Tibial artery (tissue), 4 donors: Measurements from ENCODE around the gene ELAVL2.

Experiments used
- DNase-seq, 2 donors: peaks; one replicate each; pipeline ENCODE4 v3.0.0-alpha.2; 2019
- H3K27ac ChIP-seq, 2 donors: fragments of 200-600 bp; sonication (generic) in 1 of 2; 1 replicate in 1 of 2; 2 replicates in 1 of 2; pipeline ENCODE4 v1.5.1; 2018 to 2019; ENCODE audit warnings: mild to moderate bottlenecking in 1 of 2
- H3K27me3 ChIP-seq, 2 donors: fragments of 200-600 bp; sonication (generic) in 1 of 2; one replicate each; pipeline versions ENCODE4 v1.5.1 to v1.6.0; 2016 to 2019
- H3K36me3 ChIP-seq, 3 donors: fragments of 200-600 bp; sonication (generic) in 2 of 3; one replicate each; pipeline ENCODE4 v1.5.1; 2016 to 2019; ENCODE audit warnings: mild to moderate bottlenecking in 2 of 3
- H3K4me1 ChIP-seq, 4 donors: fragments of 200-600 bp; sonication (generic) in 2 of 4; 1 replicate in 3 of 4; 2 replicates in 1 of 4; pipeline ENCODE4 v1.5.1; 2016 to 2019
- H3K4me3 ChIP-seq, 2 donors: fragments of 200-600 bp; sonication (generic) in 1 of 2; 1 replicate in 1 of 2; 2 replicates in 1 of 2; pipeline ENCODE4 v1.5.1; 2018 to 2019; ENCODE audit warnings: mild to moderate bottlenecking in 2 of 2
- H3K9me3 ChIP-seq, 3 donors: fragments of 200-600 bp; sonication (generic) in 1 of 3; one replicate each; pipeline ENCODE4 v1.5.1; 2016 to 2019
- intact Hi-C: fragments of 100-400 bp; cut with DNase I; formaldehyde crosslinking; loops from one replicate; pipeline ENCODE4 v1.15.0; 2023; ENCODE audit warnings: low total_unique reads
- TF ChIP-seq, protein P1 (sequence below), 2 experiments: fragments of 200-600 bp in 1 of 2; fragments of 450-650 bp in 1 of 2; IDR thresholded peaks; one replicate each; pipeline ENCODE4 v1.5.1; 2017 to 2019; ENCODE audit warnings: antibody characterized with exemption in 2 of 2, mild to moderate bottlenecking in 1 of 2, moderate library complexity in 1 of 2

ELAVL2 gene

DNA sequence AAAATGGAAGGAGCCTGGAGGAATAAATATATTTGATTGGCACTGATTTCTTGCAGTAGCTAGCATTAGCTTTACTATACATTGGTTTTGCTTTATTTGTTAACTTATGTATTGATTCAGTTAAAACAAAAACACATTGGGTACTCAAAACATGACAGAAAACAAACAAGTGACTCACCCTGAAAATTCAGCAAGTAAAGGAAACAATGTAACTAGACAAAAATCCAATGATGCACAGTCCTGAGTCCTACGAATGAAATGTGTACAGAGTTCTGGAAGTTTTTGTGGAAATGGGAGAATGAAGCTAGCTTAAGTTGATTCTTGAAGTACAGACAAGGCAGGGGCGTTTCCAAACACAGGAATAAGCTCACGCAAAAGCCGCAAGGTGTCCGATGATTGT lies 175.0 kb downstream of the ELAVL2 start:
- no peaks in the 10 kb centered on the region for H3K4me1 ChIP-seq
- TF ChIP-seq, protein P1, sequence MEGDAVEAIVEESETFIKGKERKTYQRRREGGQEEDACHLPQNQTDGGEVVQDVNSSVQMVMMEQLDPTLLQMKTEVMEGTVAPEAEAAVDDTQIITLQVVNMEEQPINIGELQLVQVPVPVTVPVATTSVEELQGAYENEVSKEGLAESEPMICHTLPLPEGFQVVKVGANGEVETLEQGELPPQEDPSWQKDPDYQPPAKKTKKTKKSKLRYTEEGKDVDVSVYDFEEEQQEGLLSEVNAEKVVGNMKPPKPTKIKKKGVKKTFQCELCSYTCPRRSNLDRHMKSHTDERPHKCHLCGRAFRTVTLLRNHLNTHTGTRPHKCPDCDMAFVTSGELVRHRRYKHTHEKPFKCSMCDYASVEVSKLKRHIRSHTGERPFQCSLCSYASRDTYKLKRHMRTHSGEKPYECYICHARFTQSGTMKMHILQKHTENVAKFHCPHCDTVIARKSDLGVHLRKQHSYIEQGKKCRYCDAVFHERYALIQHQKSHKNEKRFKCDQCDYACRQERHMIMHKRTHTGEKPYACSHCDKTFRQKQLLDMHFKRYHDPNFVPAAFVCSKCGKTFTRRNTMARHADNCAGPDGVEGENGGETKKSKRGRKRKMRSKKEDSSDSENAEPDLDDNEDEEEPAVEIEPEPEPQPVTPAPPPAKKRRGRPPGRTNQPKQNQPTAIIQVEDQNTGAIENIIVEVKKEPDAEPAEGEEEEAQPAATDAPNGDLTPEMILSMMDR (IDR thresholded peaks at IDR 0.05), result no peak
- no peak overlapping the region for H3K4me3 ChIP-seq
- H3K36me3 ChIP-seq, result no peaks in the 10 kb centered on the region
- no peaks in the 10 kb centered on the region for H3K9me3 ChIP-seq
- no peak for DNase-seq
- intact Hi-C loops, result no loop called here
- H3K27me3 ChIP-seq, result no peaks in the 10 kb centered on the region
- H3K27ac ChIP-seq, result no peak overlapping the region

DNA sequence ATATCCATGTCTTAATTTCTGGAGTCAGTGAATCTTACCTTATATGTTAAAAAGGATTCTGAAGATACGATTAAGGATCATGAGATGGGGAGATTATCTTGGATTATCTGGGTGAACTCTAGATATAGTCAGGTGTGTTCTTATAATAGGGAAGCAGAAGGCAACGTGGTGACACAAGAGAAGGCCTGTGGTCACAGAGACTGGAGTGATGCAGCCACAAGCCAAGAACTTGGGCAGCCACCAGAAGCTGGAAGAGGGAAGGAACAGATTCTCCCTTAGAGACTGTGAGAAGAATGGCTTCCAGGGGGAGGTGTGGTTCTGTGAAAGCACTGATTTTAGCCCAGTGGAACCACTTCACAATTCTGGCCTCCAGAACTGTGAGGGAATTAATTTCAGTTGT lies 177.4 kb downstream of the ELAVL2 start:
- intact Hi-C loops, result no loop called here

DNA sequence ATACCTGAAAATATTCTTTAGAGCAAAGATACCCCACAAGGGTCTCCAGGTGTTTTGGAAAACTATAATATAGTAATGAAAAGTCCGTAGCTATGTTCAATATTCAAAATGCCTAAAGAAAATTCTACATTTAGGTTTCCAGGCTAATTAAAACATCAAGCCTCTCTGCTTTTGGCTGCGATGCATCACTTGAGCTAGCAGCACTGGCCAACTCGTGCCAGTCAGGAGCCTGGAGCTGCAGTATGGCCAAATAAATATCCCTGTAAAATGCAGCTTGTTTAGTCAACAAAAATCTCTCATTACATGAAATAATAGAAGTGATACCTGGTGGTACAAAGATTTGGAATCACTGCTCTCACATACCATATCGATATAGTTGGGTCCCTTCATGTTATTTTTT lies 181.1 kb downstream of the ELAVL2 start:
- TF ChIP-seq, protein P1 (IDR thresholded peaks at IDR 0.05), result no peak
- no peak for DNase-seq
- intact Hi-C loops, result no loop called here

More for the DNA sequence above, 177.4 kb downstream of the ELAVL2 start:
- no peaks in the 10 kb centered on the region for H3K4me1 ChIP-seq
- TF ChIP-seq, protein P1 (IDR thresholded peaks at IDR 0.05), result no peak
- H3K36me3 ChIP-seq, result no peaks in the 10 kb centered on the region
- H3K27me3 ChIP-seq, result no peaks in the 10 kb centered on the region
- H3K9me3 ChIP-seq, result no peaks in the 10 kb centered on the region
- H3K27ac ChIP-seq, result no peak overlapping the region
- no peak for DNase-seq
- no peak overlapping the region for H3K4me3 ChIP-seq

DNA sequence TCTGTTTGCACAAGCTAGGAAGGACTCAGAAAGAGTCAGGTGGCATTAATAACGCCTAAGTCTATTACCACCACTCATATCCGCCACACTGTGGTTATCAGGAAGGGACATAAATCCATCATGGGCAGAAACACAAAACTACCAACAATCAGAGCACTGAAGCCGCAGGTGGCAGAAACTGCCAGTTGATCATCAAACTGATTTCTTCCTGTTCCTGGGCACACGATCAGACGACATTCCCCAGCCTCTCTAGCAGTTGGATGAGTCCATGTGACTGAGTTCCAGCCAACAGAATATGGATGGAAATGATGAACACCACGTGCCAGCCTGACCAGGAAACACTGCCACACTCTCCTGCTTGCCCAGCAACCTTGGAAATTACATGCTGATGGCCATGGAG lies 181.7 kb downstream of the ELAVL2 start:
- no peaks in the 10 kb centered on the region for H3K36me3 ChIP-seq
- TF ChIP-seq, protein P1 (IDR thresholded peaks at IDR 0.05), result no peak
- no peak overlapping the region for H3K27ac ChIP-seq
- DNase-seq, result no peak
- no peaks in the 10 kb centered on the region for H3K27me3 ChIP-seq
- no peak overlapping the region for H3K4me3 ChIP-seq
- intact Hi-C loops, result no loop called here
- no peaks in the 10 kb centered on the region for H3K9me3 ChIP-seq
- H3K4me1 ChIP-seq, result no peaks in the 10 kb centered on the region

More for the DNA sequence above, 181.1 kb downstream of the ELAVL2 start:
- Histone ChIP-seq H3K27ac (no peak overlapping the region), H3K4me1 (no peaks in the 10 kb centered on the region), H3K27me3 (no peaks in the 10 kb centered on the region), H3K4me3 (no peak overlapping the region), H3K9me3 (no peaks in the 10 kb centered on the region), H3K36me3 (no peaks in the 10 kb centered on the region)

DNA sequence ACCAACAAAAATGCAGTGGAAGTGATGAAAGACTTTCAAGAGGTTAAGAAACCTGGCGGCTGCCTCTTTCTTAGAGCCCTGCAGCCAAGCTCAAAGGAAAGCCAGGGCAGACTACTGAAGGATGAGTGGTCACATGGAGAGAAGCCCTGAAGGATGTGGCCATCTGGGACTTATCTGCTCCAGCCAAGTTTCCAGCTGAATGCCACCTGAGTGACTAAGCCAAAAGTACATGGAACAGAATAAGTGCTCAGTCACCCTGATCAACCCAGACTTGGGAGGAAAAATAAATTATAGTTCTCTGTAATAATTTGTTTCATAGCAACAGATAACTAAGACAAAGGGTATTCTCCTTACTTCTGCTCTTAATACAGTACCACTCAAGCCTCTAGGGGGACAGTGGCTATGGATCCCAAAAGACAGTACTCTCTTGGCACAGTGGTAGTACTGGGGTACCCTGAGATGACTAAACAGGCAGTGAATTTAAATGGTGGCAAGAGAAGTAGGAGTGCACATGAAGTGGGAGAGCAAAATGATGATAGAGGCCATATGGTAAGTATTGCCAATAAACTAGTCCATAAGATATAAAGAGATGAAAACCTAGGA lies 182.3 kb downstream of the ELAVL2 start:
- Histone ChIP-seq H3K9me3 (no peaks in the 10 kb centered on the region), H3K4me3 (no peak overlapping the region), H3K36me3 (no peaks in the 10 kb centered on the region), H3K4me1 (no peaks in the 10 kb centered on the region), H3K27ac (no peak overlapping the region), H3K27me3 (no peaks in the 10 kb centered on the region)
- intact Hi-C loops, result no loop called here
- no peak for DNase-seq
- TF ChIP-seq, protein P1 (IDR thresholded peaks at IDR 0.05), result no peak
